AG09309 (cell line): ENCODE data around the gene OR2S2.
"Not testable (repeated sequence)": the region's sequence is repeated elsewhere in the genome, so short reads cannot be mapped to it uniquely, and the experiment has no call there.

Source experiments
- DNase-seq: peaks from one replicate; pipeline ENCODE4 v3.0.0-alpha.2; 2010; ENCODE audit warnings: low read depth
- H3K4me3 ChIP-seq: 2 replicates; pipeline ENCODE4 v1.5.1; 2011; ENCODE audit warnings: mild to moderate bottlenecking, low read depth, low read length, moderate library complexity; ENCODE audit not compliant: control insufficient read depth
- CTCF ChIP-seq: IDR thresholded peaks from 2 replicates; pipeline ENCODE4 v1.5.1; 2011; ENCODE audit warnings: mild to moderate bottlenecking, low read depth, low read length, inconsistent platforms; ENCODE audit not compliant: insufficient read depth, control insufficient read depth; ENCODE audit errors: missing control alignments

OR2S2 gene

GRCh38 chr9:35915681-35916294 lies 42.2 kb downstream of the OR2S2 start:
- H3K4me3 ChIP-seq = no peak overlapping the region
- TF ChIP-seq CTCF = no peak
- DNase-seq = no peak

- H3K4me3 ChIP-seq = no peak overlapping the region
- no peak for TF ChIP-seq CTCF
- DNase-seq = no peak
These were observed 43.6 kb downstream of the OR2S2 start for GRCh38 chr9:35914301-35914807.

- DNase-seq, H3K4me3 ChIP-seq: not testable (repeated sequence)
These were observed 44.5 kb downstream of the OR2S2 start for GRCh38 chr9:35913429-35913828.

- no peak for DNase-seq
- no peak for TF ChIP-seq CTCF
- H3K4me3 ChIP-seq = no peak overlapping the region
These were observed 45.1 kb downstream of the OR2S2 start for GRCh38 chr9:35912791-35913400.

GRCh38 chr9:35911690-35912089 lies 46.3 kb downstream of the OR2S2 start:
- DNase-seq = no peak
- no peak for TF ChIP-seq CTCF
- no peak overlapping the region for H3K4me3 ChIP-seq

GRCh38 chr9:35910613-35911359 lies 47.2 kb downstream of the OR2S2 start:
- TF ChIP-seq CTCF = peak; percentile 65
- DNase-seq = no peak
- H3K4me3 ChIP-seq = no peak overlapping the region
